ENCODE measurements around the gene BPIFB6. TPM values are rescaled to one million over a fixed set of nuclear protein-coding genes. Genes with fewer than 3 reads are reported as not detected.

The BPIFB6 gene
- total and polyA plus RNA-seq, 10 donors, result not detected

DNA sequence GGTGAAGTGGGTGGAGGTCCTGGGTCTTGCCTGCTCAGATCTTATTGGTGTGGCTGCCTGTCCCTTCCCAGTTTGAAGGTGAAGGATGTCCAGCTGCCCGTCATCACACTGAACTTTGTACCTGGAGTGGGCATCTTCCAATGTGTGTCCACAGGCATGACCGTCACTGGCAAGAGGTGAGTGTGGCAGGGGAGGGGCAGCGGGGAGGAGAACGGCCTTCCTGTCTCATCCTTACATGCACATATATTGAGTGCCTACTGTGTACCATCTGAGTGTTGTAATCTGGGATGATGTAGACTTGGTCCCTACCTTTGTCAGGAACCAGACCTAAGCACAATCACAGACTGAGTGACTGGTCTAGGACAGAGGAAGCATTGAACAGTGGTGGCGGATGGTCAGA, 2.7 kb downstream of the BPIFB6 start:
- Histone ChIP-seq H3K4me3 (no peak overlapping the region), H3K36me3 (no peaks in the 10 kb centered on the region), H3K27me3 (replicated peaks in 1 of 7) (no peaks in the 10 kb centered on the region), H3K27ac (no peak overlapping the region), H3K4me1 (no peaks in the 10 kb centered on the region), H3K9me3 (peaks cover 0 to 11% (median 0%) of the 10 kb centered on the region in 8 donors)
- whole genome bisulfite sequencing, 5 donors, result 70 to 95% (median 86%) methylated on average over 5 of the region's 5 CpGs
- TF ChIP-seq, protein P1, sequence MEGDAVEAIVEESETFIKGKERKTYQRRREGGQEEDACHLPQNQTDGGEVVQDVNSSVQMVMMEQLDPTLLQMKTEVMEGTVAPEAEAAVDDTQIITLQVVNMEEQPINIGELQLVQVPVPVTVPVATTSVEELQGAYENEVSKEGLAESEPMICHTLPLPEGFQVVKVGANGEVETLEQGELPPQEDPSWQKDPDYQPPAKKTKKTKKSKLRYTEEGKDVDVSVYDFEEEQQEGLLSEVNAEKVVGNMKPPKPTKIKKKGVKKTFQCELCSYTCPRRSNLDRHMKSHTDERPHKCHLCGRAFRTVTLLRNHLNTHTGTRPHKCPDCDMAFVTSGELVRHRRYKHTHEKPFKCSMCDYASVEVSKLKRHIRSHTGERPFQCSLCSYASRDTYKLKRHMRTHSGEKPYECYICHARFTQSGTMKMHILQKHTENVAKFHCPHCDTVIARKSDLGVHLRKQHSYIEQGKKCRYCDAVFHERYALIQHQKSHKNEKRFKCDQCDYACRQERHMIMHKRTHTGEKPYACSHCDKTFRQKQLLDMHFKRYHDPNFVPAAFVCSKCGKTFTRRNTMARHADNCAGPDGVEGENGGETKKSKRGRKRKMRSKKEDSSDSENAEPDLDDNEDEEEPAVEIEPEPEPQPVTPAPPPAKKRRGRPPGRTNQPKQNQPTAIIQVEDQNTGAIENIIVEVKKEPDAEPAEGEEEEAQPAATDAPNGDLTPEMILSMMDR (IDR thresholded peaks at IDR 0.05 in 8 of 11, conservative IDR thresholded peaks at IDR 0.05 in 3 of 11), result no peak
- no peak for TF ChIP-seq POLR2AphosphoS5 (IDR thresholded peaks at IDR 0.05)
- TF ChIP-seq POLR2A (IDR thresholded peaks at IDR 0.05), result no peak
- no peak for DNase-seq
- intact Hi-C loops (cut with DNase I; ENCODE audit: low total_unique reads), result no loop called here

DNA sequence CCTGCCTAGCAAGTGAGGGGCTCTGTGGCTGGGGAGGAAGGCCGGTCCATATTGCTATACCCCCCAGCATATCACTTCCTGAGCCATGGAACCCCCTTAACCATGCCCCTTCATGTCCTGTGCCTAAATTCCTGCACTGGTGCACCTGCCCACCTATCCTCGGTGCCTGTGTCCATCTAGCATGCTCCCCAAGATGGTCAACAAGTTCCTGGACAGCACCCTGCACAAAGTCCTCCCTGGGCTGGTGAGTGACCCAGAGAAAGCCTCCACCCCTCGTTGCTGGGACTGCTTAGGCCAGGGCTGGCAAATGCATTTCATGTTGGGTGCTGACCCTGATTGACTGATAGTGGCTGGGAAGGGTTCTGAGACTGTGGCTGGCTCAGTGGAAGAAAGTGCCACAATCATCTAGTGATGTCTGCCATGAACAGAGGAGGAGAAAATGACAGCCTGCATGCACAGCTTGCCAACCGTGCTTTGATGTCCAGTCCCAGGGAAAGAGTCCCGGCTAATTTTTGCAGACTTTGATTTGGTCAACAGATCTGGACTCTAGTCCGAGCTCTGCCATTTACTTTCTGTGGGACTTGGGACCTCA, 3.5 kb downstream of the BPIFB6 start:
- TF ChIP-seq POLR2AphosphoS5 (IDR thresholded peaks at IDR 0.05), result no peak
- TF ChIP-seq, protein P1 (IDR thresholded peaks at IDR 0.05 in 8 of 11, conservative IDR thresholded peaks at IDR 0.05 in 3 of 11), result no peak
- TF ChIP-seq POLR2A (IDR thresholded peaks at IDR 0.05), result no peak
- 75 to 85% (median 81%) methylated on average over 5 to 6 of the region's 6 CpGs for WGBS, 5 donors

DNA sequence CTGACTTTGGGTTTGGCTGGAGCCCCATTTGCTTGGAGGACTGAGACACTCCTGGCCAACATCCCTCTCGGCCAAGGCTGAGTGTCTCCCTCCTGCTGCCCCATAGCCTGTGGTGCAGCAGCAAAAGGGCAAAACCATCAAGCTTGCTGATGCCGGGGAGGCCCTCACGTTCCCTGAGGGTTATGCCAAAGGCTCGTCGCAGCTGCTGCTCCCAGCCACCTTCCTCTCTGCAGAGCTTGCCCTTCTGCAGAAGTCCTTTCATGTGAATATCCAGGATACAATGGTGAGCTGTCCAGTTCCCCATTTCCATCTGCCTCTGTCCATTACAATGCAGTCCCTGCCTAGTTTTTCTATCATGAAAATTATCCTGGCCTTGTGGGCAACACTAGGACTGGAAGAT, 6.0 kb downstream of the BPIFB6 start:
- Histone ChIP-seq H3K27me3 (replicated peaks in 1 of 7) (no peaks in the 10 kb centered on the region), H3K4me3 (no peak overlapping the region), H3K9me3 (peaks cover 0 to 11% (median 0%) of the 10 kb centered on the region in 8 donors), H3K27ac (no peak overlapping the region), H3K36me3 (no peaks in the 10 kb centered on the region), H3K4me1 (no peaks in the 10 kb centered on the region)
- 64 to 75% (median 72%) methylated on average over 5 of the region's 5 CpGs for WGBS, 5 donors
- TF ChIP-seq, protein P1 (IDR thresholded peaks at IDR 0.05 in 8 of 11, conservative IDR thresholded peaks at IDR 0.05 in 3 of 11), result no peak
- TF ChIP-seq POLR2AphosphoS5 (IDR thresholded peaks at IDR 0.05) (no peak), POLR2A (IDR thresholded peaks at IDR 0.05) (no peak)
- intact Hi-C loops (cut with DNase I; ENCODE audit: low total_unique reads), result no loop called here
- no peak for DNase-seq

More for the DNA sequence above, 3.5 kb downstream of the BPIFB6 start:
- Histone ChIP-seq H3K36me3 (no peaks in the 10 kb centered on the region), H3K27me3 (replicated peaks in 1 of 7) (no peaks in the 10 kb centered on the region), H3K4me3 (no peak overlapping the region), H3K4me1 (no peaks in the 10 kb centered on the region), H3K9me3 (peaks cover 0 to 11% (median 0%) of the 10 kb centered on the region in 8 donors), H3K27ac (no peak overlapping the region)
- no peak for DNase-seq
- intact Hi-C loops (cut with DNase I; ENCODE audit: low total_unique reads), result no loop called here

DNA sequence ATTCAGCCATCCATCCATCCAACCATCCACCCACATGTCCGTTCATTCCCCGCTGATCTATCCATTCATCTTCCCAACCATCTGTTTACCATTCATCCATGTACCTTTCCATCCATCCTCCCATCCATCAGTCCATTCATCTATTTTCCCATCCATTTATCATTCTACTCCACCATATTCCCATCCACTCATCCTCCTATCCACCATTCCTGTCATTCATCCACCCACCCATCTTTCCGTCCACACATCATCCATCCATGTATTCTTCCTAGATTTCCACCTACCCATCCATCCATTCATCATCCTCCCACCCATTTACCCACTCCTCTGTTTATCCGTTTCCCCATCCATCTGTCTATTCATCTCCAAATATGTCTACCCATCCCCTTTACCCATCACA, 6.8 kb downstream of the BPIFB6 start:
- no peak for DNase-seq
- TF ChIP-seq, protein P1 (IDR thresholded peaks at IDR 0.05 in 8 of 11, conservative IDR thresholded peaks at IDR 0.05 in 3 of 11), result no peak
- TF ChIP-seq POLR2AphosphoS5 (IDR thresholded peaks at IDR 0.05), result no peak
- TF ChIP-seq POLR2A (IDR thresholded peaks at IDR 0.05), result no peak
- no peak overlapping the region for H3K27ac ChIP-seq
- intact Hi-C loops (cut with DNase I; ENCODE audit: low total_unique reads), result no loop called here
- no peak overlapping the region for H3K4me3 ChIP-seq
- H3K4me1 ChIP-seq, result no peaks in the 10 kb centered on the region
- no peaks in the 10 kb centered on the region for H3K27me3 ChIP-seq (replicated peaks in 1 of 7)
- H3K9me3 ChIP-seq, result peaks cover 0 to 6% (median 0%) of the 10 kb centered on the region in 8 donors
- 86 to 97% (median 93%) methylated on average over 4 of the region's 4 CpGs for WGBS, 5 donors
- no peaks in the 10 kb centered on the region for H3K36me3 ChIP-seq
